ENCODE results near the gene HNF1A. TPM values are rescaled to one million over a fixed set of nuclear protein-coding genes. Genes with fewer than 3 reads are reported as not detected.

HNF1A gene
- total RNA-seq, 4 donors from 2014 or later = not detected

DNA sequence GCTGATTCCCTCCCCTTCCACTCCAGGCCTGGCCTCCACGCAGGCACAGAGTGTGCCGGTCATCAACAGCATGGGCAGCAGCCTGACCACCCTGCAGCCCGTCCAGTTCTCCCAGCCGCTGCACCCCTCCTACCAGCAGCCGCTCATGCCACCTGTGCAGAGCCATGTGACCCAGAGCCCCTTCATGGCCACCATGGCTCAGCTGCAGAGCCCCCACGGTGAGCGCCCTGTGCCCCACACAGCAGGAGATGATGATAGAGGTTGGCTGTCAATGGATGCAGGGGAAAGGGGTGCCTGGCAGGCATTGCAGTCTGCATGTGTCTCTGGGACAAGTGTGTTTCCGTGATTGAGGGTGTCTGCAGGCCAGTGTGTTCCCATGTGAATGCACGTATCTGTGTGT, 19.1 kb downstream of the HNF1A start:
- Histone ChIP-seq H3K4me1 (peaks cover 0 to 5% of the 10 kb centered on the region in 2 donors), H3K27ac (no peak overlapping the region), H3K9me3 (no peaks in the 10 kb centered on the region), H3K36me3 (no peaks in the 10 kb centered on the region), H3K4me3 (replicated peaks in 1 of 3) (no peak overlapping the region), H3K27me3 (no peaks in the 10 kb centered on the region)
- intact Hi-C loops (cut with DNase I) = no loop called here
- DNase-seq = no peak
- 70 to 81% methylated on average over 7 to 8 of the region's 9 CpGs for WGBS, 2 donors
- TF ChIP-seq POLR2A (IDR thresholded peaks at IDR 0.05) = no peak
- TF ChIP-seq, protein P1, sequence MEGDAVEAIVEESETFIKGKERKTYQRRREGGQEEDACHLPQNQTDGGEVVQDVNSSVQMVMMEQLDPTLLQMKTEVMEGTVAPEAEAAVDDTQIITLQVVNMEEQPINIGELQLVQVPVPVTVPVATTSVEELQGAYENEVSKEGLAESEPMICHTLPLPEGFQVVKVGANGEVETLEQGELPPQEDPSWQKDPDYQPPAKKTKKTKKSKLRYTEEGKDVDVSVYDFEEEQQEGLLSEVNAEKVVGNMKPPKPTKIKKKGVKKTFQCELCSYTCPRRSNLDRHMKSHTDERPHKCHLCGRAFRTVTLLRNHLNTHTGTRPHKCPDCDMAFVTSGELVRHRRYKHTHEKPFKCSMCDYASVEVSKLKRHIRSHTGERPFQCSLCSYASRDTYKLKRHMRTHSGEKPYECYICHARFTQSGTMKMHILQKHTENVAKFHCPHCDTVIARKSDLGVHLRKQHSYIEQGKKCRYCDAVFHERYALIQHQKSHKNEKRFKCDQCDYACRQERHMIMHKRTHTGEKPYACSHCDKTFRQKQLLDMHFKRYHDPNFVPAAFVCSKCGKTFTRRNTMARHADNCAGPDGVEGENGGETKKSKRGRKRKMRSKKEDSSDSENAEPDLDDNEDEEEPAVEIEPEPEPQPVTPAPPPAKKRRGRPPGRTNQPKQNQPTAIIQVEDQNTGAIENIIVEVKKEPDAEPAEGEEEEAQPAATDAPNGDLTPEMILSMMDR (IDR thresholded peaks at IDR 0.05) = no peak

DNA sequence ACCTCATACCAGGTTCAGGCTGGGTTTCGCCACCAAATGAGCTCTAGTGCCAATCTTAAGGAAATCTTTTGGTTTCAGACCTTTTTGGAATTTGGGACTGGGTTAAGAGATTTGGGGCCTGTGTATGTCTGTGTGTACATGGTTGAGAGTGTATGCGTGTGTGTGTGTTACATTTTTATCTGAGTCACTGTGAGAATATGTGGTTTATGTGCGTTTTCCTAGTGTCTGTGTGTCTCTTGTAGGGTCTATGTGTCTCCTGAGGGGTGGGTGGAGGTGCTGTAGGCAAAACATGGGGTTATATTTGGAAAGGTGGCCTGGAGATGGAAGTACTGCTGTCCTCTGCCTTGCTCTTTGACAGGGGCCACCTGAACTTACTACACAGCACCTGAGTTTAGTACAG, 20.1 kb downstream of the HNF1A start:
- Histone ChIP-seq H3K4me1 (peaks cover 0 to 5% of the 10 kb centered on the region in 2 donors), H3K27me3 (no peaks in the 10 kb centered on the region), H3K36me3 (peaks cover 0 to 5% of the 10 kb centered on the region in 2 donors), H3K4me3 (replicated peaks in 1 of 3) (no peak overlapping the region), H3K9me3 (no peaks in the 10 kb centered on the region), H3K27ac (no peak overlapping the region)
- TF ChIP-seq POLR2A (IDR thresholded peaks at IDR 0.05) = no peak
- TF ChIP-seq, protein P1 (IDR thresholded peaks at IDR 0.05) = no peak
- no peak for DNase-seq
- intact Hi-C loops (cut with DNase I) = no loop called here
- 85 to 95% methylated on average over 3 of the region's 3 CpGs for WGBS, 2 donors

DNA sequence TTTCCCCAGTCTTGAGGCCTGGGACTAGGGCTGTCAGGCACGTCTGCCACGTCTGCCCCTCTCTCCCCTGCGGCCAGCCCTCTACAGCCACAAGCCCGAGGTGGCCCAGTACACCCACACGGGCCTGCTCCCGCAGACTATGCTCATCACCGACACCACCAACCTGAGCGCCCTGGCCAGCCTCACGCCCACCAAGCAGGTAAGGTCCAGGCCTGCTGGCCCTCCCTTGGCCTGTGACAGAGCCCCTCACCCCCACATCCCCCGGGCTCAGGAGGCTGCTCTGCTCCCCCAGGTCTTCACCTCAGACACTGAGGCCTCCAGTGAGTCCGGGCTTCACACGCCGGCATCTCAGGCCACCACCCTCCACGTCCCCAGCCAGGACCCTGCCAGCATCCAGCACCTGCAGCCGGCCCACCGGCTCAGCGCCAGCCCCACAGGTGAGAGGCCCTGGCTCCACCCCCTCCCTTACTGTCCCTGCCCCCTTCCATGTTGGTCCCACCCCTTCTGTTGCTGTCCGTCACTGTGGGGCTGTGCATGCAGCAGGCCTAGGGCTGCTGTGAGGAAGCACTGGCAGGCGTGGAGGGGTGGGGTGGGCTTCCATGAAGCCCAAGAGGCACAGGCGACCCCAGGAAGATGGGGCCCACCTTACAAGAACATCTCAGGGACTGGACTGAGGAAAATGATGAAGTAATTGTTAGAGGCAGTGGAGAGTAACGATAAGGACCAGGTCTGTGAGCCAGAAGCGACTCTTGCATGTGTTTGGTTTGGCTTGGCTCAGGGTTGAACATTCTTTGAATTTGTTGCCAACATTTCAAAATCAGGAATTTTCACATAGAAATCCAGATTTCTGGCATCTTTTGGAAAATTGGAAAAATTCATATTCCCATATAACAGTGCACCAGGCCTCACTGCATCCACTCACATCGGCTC, 21.1 kb downstream of the HNF1A start:
- no peak for TF ChIP-seq POLR2A (IDR thresholded peaks at IDR 0.05)
- TF ChIP-seq, protein P1 (IDR thresholded peaks at IDR 0.05) = no peak
- no peaks in the 10 kb centered on the region for H3K27me3 ChIP-seq
- DNase-seq = peak in 1 of 2 donors; percentile 23
- intact Hi-C loops (cut with DNase I) = no loop called here
- H3K36me3 ChIP-seq = peaks cover 6 to 15% of the 10 kb centered on the region in 2 donors
- H3K27ac ChIP-seq = no peak overlapping the region
- H3K9me3 ChIP-seq = no peaks in the 10 kb centered on the region
- H3K4me1 ChIP-seq = peaks cover 0 to 5% of the 10 kb centered on the region in 2 donors
- 41 to 46% methylated on average over 13 to 23 of the region's 23 CpGs for WGBS, 2 donors
- no peak overlapping the region for H3K4me3 ChIP-seq (replicated peaks in 1 of 3)

DNA sequence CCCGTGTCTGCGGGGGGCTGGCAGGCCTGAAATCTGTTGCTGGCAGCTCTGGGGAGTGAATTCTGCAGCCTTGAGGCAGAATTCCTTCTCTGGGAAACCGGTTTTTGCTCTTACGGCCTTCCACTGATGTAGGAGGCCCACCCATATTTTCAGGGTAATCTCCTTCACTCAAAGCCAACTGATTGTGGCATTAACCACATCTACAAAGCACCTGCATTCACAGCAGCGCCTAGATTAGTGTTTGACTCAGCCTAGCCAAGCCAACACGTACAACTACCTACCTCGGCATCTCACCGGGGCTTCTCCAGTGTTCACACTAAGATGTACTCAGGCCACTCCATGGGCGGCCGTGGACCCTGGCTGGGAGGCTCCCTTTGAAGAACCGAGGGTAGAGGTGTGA, 22.2 kb downstream of the HNF1A start:
- H3K4me3 ChIP-seq (replicated peaks in 1 of 3) = no peak overlapping the region
- no peaks in the 10 kb centered on the region for H3K9me3 ChIP-seq
- intact Hi-C loops (cut with DNase I) = no loop called here
- DNase-seq = no peak
- H3K36me3 ChIP-seq = peaks cover 6 to 18% of the 10 kb centered on the region in 2 donors
- TF ChIP-seq, protein P1 (IDR thresholded peaks at IDR 0.05) = no peak
- no peak for TF ChIP-seq POLR2A (IDR thresholded peaks at IDR 0.05)
- H3K4me1 ChIP-seq = peaks cover 0 to 5% of the 10 kb centered on the region in 2 donors
- no peak overlapping the region for H3K27ac ChIP-seq
- H3K27me3 ChIP-seq = no peaks in the 10 kb centered on the region
- WGBS, 2 donors = 81% methylated on average over 11 of the region's 11 CpGs

DNA sequence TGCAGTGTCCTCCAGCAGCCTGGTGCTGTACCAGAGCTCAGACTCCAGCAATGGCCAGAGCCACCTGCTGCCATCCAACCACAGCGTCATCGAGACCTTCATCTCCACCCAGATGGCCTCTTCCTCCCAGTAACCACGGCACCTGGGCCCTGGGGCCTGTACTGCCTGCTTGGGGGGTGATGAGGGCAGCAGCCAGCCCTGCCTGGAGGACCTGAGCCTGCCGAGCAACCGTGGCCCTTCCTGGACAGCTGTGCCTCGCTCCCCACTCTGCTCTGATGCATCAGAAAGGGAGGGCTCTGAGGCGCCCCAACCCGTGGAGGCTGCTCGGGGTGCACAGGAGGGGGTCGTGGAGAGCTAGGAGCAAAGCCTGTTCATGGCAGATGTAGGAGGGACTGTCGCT, 22.7 kb downstream of the HNF1A start:
- intact Hi-C loops (cut with DNase I) = no loop called here
- H3K4me1 ChIP-seq = peaks cover 0 to 5% of the 10 kb centered on the region in 2 donors
- whole genome bisulfite sequencing, 2 donors = 92 to 95% methylated on average over 4 to 10 of the region's 11 CpGs
- peaks cover 6 to 18% of the 10 kb centered on the region in 2 donors for H3K36me3 ChIP-seq
- TF ChIP-seq, protein P1 (IDR thresholded peaks at IDR 0.05) = no peak
- TF ChIP-seq POLR2A (IDR thresholded peaks at IDR 0.05) = no peak
- no peaks in the 10 kb centered on the region for H3K9me3 ChIP-seq
- H3K4me3 ChIP-seq (replicated peaks in 1 of 3) = no peak overlapping the region
- H3K27ac ChIP-seq = no peak overlapping the region
- DNase-seq = no peak
- H3K27me3 ChIP-seq = no peaks in the 10 kb centered on the region
